NCI-H69 (cell line): ENCODE data around the gene PLEKHG1.

Source experiments
- DNase-seq: peaks from one replicate; lab custom pipeline; 2025; lab: John Stamatoyannopoulos, UW

Gene PLEKHG1

GRCh38 chr6:150589852-150590251 is 9.8 kb upstream of the PLEKHG1 start:
- DNase-seq: no peak

GRCh38 chr6:150590446-150590845 is 9.2 kb upstream of the PLEKHG1 start:
- DNase-seq: no peak

GRCh38 chr6:150592377-150592995 is 7.2 kb upstream of the PLEKHG1 start:
- DNase-seq: no peak

- DNase-seq: no peak
These were observed 6.6 kb upstream of the PLEKHG1 start for GRCh38 chr6:150593119-150593518.

DNA sequence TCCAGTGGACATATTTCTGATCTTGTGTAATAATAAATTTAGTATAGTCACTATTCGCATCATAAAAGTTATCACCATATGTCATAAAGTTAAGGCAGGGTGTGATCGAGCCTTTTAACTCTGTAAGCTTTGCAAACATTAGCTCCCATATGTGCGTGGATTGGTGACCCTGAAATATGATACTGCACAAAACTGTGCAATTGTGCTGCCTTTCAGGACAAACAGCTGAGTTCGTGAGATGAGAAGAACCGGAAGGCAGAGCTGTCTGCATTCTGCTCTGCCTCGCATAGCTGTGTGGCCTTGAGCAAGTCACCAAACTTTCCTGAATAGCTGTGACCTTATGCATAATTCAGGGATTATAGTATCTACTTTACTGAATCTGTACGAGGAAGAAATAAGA is 3.2 kb upstream of the PLEKHG1 start:
- no peak for DNase-seq

DNA sequence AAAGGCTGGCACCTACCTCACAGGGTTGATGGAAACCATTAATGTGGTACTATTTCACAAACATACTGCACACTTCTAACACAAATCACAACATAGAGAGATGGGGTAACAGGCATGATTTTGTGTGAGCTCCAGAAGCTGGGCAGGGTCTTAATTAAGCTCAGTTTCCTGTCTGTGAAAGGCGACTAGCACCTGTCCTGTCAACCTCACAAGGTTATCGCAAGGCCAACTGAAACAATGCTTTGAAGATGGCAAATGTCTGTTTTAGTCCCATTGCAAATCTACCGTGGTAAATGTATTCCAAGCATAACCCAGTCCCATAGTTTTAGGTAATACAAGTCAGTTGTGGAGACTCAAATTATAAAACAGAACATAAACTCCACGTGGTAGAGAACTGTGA is 1.3 kb upstream of the PLEKHG1 start:
- DNase-seq: no peak

- no peak for DNase-seq
These were observed 857 bp upstream of the PLEKHG1 start for GRCh38 chr6:150598858-150599198.

DNA sequence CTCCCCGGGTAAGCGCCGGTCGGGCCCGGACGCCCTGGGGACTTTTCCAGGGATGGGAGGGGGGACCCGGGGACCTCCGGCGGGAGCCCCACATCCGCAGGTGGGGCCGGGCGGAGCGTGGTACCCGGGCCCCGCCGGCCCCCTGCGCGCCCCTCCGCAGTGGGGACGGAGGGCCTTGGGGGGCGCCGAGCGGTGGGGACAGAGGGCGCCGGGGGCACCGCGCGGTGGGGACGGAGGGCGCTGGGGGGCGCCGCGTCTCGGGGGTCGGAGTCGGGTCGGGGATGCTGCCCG is 270 bp downstream of the PLEKHG1 start:
- DNase-seq: no peak

GRCh38 chr6:150600301-150601017 is 774 bp downstream of the PLEKHG1 start:
- DNase-seq: peak; percentile 58

GRCh38 chr6:150601439-150601838 is 1.8 kb downstream of the PLEKHG1 start:
- no peak for DNase-seq

- DNase-seq: no peak
These were observed 3.5 kb downstream of the PLEKHG1 start for GRCh38 chr6:150603176-150603575.

GRCh38 chr6:150604467-150604866 is 4.8 kb downstream of the PLEKHG1 start:
- no peak for DNase-seq

- DNase-seq: no peak
These were observed 5.6 kb downstream of the PLEKHG1 start for GRCh38 chr6:150605333-150605732.

- no peak for DNase-seq
These were observed 6.5 kb downstream of the PLEKHG1 start for GRCh38 chr6:150606168-150606591.

- DNase-seq: no peak
These were observed 7.1 kb downstream of the PLEKHG1 start for GRCh38 chr6:150606647-150607328.

DNA sequence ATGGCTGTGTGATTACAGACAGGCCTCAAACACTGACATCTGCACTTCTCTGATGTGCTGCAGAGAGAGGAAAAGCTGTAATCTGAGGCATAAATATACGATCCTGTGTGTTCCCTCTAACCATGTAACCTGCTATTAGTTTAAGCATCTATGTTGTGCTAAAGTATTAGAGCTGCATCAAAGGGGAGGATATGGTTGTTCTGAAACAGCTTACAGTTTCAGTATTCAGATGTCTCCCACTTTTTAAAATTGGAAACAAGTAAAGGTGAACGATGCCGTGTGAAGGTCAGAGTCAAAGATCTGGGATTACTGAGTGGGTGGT is 7.6 kb downstream of the PLEKHG1 start:
- DNase-seq: no peak

DNA sequence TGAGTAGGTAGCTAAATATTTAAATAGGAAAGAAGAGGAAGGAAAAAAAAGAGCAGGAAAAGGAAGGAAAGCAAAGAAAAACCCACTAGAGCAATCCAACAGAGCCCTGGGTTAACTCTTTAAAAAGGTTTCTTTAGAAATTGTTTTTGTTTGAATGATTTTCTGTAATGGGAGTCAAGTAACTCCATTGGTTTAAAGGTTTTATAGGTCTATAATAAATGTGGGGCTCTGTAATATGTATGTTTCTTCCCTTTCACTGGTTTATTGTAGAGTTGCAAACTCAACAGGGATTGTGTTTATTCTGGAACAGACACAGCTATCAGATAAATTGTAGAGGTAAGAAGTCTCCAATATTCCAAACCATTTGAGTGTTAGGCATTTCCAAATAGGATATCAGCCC is 10.9 kb downstream of the PLEKHG1 start:
- no peak for DNase-seq

DNA sequence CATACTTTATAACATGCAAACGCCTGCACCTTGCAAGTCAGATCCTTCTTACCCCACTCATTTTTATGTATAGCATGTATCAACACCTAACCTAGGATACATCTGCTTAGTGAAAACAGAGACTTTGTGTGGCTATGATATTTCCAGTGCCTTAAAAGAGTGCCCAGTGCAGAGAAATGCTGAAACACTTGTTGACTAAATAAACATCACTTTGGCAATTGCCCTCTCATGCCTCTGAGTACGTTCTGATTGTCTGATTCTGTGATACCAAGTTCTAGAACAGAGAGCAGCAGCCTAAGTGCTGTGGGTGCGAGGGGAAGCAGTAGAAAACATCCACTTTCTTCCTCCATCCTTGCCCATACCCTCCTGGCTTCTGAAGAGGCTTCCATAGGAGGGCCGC is 13.6 kb downstream of the PLEKHG1 start:
- DNase-seq: no peak

GRCh38 chr6:150615967-150616366 is 16.3 kb downstream of the PLEKHG1 start:
- DNase-seq: no peak

DNA sequence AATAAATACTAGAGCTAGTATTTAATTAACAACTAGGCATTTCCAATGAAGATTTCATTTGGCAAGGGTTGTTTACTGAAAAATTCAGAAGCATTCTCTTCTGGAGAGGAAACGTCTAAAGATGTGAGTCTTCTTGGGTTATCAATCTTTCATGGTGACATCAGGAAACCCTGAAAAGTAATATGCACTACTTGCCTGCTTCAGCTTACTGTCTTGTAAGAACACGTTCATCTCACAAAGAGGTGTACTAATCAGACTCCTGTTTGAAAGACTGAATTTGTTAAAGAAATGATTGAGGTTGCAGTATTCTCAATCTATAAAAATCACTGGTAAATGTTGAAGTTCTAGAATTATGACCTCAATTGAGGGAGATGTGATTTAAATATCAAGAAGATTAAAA is 16.9 kb downstream of the PLEKHG1 start:
- DNase-seq: no peak

- DNase-seq: no peak
These were observed 17.4 kb downstream of the PLEKHG1 start for GRCh38 chr6:150617062-150617461.

GRCh38 chr6:150617496-150618460 is 18.1 kb downstream of the PLEKHG1 start:
- DNase-seq: no peak

DNA sequence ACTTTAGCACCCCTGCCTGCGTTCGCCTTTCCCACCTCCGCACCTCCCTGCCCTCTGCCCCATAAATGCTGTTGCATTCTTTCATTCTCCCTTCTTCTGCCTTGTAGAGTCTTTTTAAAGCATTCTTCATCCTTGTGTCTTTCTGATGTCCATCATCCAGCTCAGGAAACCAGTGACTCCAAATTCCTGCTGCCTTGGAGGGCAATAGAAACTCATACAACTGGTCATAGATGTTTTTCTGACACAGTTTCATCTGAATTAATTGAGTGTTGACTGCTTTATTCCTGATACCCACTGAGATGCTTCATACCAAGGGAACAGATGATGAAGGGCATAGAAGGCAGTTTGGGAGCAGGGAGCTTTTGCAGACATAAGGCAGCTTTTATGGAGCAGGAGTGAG is 19.6 kb downstream of the PLEKHG1 start:
- DNase-seq: no peak
